ENCODE measurements around the gene LRRC61. TPM values are rescaled to one million over a fixed set of nuclear protein-coding genes. Genes with fewer than 3 reads are reported as not detected.

LRRC61 gene
- total RNA-seq, 1 donor from 2014 or later, result 26.3 TPM

DNA sequence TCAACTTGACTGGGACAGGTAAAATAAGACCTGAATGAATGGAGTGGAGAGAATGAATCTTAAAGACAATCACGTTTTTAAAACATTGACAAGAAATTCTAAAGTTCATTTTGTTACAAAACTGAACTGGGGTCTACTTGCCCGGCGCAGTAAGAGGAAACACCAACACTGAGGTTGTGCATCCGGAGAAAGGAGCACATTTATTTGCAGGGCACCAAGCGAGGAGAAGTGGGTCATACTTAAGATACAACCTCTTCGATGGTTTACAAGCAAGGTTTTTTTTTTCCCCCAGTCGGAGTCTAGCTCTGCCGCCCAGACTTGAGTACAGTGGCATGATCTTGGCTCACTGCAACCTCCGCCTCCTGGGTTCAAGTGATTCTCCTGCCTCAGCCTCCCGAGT lies 42.0 kb downstream of the LRRC61 start:
- TF ChIP-seq CTCF (conservative IDR thresholded peaks at IDR 0.05), result no peak
- Mint-ChIP-seq H3K36me3 (ENCODE audit: low read depth) (peaks cover 2% of the 10 kb centered on the region), H3K9me3 (no peaks in the 10 kb centered on the region), H3K27ac (ENCODE audit: unreplicated experiment) (no peak overlapping the region), H3K4me3 (peak overlapping the region; percentile 38), H3K4me1 (peaks cover 46% of the 10 kb centered on the region), H3K27me3 (ENCODE audit: low read depth) (peaks cover 2% of the 10 kb centered on the region)
- DNase-seq (ENCODE audit: low read depth, low spot score), result no peak

- H3K36me3 Mint-ChIP-seq (ENCODE audit: low read depth), result peaks cover 6% of the 10 kb centered on the region
- no peaks in the 10 kb centered on the region for H3K9me3 Mint-ChIP-seq
- H3K4me3 Mint-ChIP-seq, result peak overlapping the region; percentile 82
- TF ChIP-seq CTCF (conservative IDR thresholded peaks at IDR 0.05), result no peak
- peaks cover 2% of the 10 kb centered on the region for H3K27me3 Mint-ChIP-seq (ENCODE audit: low read depth)
- no peak for DNase-seq (ENCODE audit: low read depth, low spot score)
- peak overlapping the region; percentile 90 for H3K27ac Mint-ChIP-seq (ENCODE audit: unreplicated experiment)
- H3K4me1 Mint-ChIP-seq, result peaks cover 52% of the 10 kb centered on the region
These were observed 42.7 kb downstream of the LRRC61 start for GRCh38 chr7:150365673-150366398.

DNA sequence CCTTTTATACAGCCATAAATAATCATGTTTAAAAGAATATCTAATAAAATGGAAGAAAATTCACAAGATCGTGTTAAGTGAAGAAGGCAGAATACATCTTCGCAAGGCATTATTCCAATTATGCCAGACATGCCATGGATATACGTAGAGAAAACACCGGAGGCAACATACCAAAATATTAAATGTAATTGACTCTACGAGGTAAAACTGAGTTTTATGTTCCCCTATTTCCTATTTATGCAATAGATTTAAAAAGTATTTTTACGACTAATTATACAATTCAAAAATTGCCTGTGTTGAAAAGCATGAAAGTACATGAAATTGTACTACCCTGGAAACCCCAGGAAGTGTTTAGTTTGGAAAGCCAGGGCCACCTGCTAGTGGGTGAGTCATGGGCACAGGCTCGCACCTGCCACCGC lies 44.5 kb downstream of the LRRC61 start:
- peak overlapping the region; percentile 95 for H3K27ac Mint-ChIP-seq (ENCODE audit: unreplicated experiment)
- H3K36me3 Mint-ChIP-seq (ENCODE audit: low read depth), result peaks cover 6% of the 10 kb centered on the region
- no peaks in the 10 kb centered on the region for H3K9me3 Mint-ChIP-seq
- peaks cover 38% of the 10 kb centered on the region for H3K4me1 Mint-ChIP-seq
- TF ChIP-seq CTCF (conservative IDR thresholded peaks at IDR 0.05), result no peak
- no peak for DNase-seq (ENCODE audit: low read depth, low spot score)
- peaks cover 2% of the 10 kb centered on the region for H3K27me3 Mint-ChIP-seq (ENCODE audit: low read depth)
- peak overlapping the region; percentile 83 for H3K4me3 Mint-ChIP-seq

- Mint-ChIP-seq H3K4me3 (peak within 1 kb of the TSS; percentile 100), H3K27ac (ENCODE audit: unreplicated experiment) (peak within 1 kb of the TSS; percentile 99), H3K36me3 (ENCODE audit: low read depth) (peaks cover 6% of the 10 kb centered on the region), H3K9me3 (no peaks in the 10 kb centered on the region), H3K4me1 (peaks cover 37% of the 10 kb centered on the region), H3K27me3 (ENCODE audit: low read depth) (peaks cover 2% of the 10 kb centered on the region)
- peak; percentile 89 for DNase-seq (ENCODE audit: low read depth, low spot score)
- no peak for TF ChIP-seq CTCF (conservative IDR thresholded peaks at IDR 0.05)
These were observed 45.1 kb downstream of the LRRC61 start, which contains the start of gene REPIN1 for GRCh38 chr7:150368096-150368883. REPIN1 (plus strand) TSS chr7:150368822; CDS start chr7:150369712, 890 bp downstream.

GRCh38 chr7:150368884-150369747 lies 46.0 kb downstream of the LRRC61 start:
- no peak for TF ChIP-seq CTCF (conservative IDR thresholded peaks at IDR 0.05)
- peak overlapping the region; percentile 100 for H3K4me3 Mint-ChIP-seq
- no peaks in the 10 kb centered on the region for H3K9me3 Mint-ChIP-seq

More at GRCh38 chr7:150368884-150369747, 46.0 kb downstream of the LRRC61 start:
- peak overlapping the region; percentile 99 for H3K27ac Mint-ChIP-seq (ENCODE audit: unreplicated experiment)
- peak; percentile 52 for DNase-seq (ENCODE audit: low read depth, low spot score)
- peaks cover 43% of the 10 kb centered on the region for H3K4me1 Mint-ChIP-seq
- peaks cover 2% of the 10 kb centered on the region for H3K27me3 Mint-ChIP-seq (ENCODE audit: low read depth)
- H3K36me3 Mint-ChIP-seq (ENCODE audit: low read depth), result peaks cover 11% of the 10 kb centered on the region

Measured in neural crest cell (in vitro differentiated cells).